ENCODE results near the gene MYH9.
"Not testable (repeated sequence)": the region's sequence is repeated elsewhere in the genome, so short reads cannot be mapped to it uniquely, and the experiment has no call there.

MYH9 gene

DNA sequence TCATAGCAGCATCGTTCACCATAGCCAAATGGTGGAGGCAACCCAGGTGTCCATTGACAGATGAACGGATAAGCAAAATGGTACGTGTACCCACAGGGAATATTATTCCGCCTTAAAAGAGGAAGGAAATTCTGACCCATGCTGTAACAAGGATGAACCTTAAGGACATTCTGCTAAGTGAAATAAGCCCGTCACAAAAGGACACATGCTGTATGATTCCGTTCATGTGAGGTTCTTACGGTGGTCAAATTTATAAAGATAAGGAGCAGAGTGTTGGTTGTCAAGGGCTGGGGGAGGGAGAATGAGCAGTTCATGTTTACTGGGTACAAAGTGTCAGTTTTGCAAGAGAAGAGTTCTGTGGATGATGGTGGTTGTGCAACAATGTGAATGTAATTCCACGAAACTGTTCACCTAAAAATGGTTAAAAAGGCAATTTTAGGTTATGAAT is 108.5 kb downstream of the MYH9 start:
- Histone ChIP-seq H3K4me1 (ENCODE audit: control insufficient read depth, insufficient read depth, low read length, unreplicated experiment) (no peaks in the 10 kb centered on the region), H2AFZ (ENCODE audit: low read length, unreplicated experiment) (no peak overlapping the region), H3K27ac (ENCODE audit: low read depth, low read length) (no peak overlapping the region), H3K36me3 (ENCODE audit: insufficient read depth, low read length) (no peaks in the 10 kb centered on the region), H3K4me3 (ENCODE audit: low read depth, low read length) (no peak overlapping the region), H3K27me3 (ENCODE audit: insufficient read depth, low read length) (no peaks in the 10 kb centered on the region), H3K79me2 (ENCODE audit: control insufficient read depth, insufficient read depth, low read length, unreplicated experiment) (no peaks in the 10 kb centered on the region)

GRCh38 chr22:36277482-36278291 is 110.1 kb downstream of the MYH9 start:
- Histone ChIP-seq H3K4me1 (ENCODE audit: control insufficient read depth, insufficient read depth, low read length, unreplicated experiment) (no peaks in the 10 kb centered on the region), H3K27me3 (ENCODE audit: insufficient read depth, low read length) (no peaks in the 10 kb centered on the region), H3K36me3 (ENCODE audit: insufficient read depth, low read length) (no peaks in the 10 kb centered on the region), H3K79me2 (ENCODE audit: control insufficient read depth, insufficient read depth, low read length, unreplicated experiment) (no peaks in the 10 kb centered on the region), H2AFZ (ENCODE audit: low read length, unreplicated experiment) (no peak overlapping the region), H3K27ac (ENCODE audit: low read depth, low read length) (no peak overlapping the region), H3K4me3 (ENCODE audit: low read depth, low read length) (no peak overlapping the region)

GRCh38 chr22:36274531-36274930 is 113.2 kb downstream of the MYH9 start:
- H3K27me3 ChIP-seq (ENCODE audit: insufficient read depth, low read length): no peaks in the 10 kb centered on the region
- H3K36me3 ChIP-seq (ENCODE audit: insufficient read depth, low read length): no peaks in the 10 kb centered on the region
- no peak overlapping the region for H2AFZ ChIP-seq (ENCODE audit: low read length, unreplicated experiment)
- no peaks in the 10 kb centered on the region for H3K4me1 ChIP-seq (ENCODE audit: control insufficient read depth, insufficient read depth, low read length, unreplicated experiment)
- H3K4me3 ChIP-seq (ENCODE audit: low read depth, low read length): no peak overlapping the region
- no peak overlapping the region for H3K27ac ChIP-seq (ENCODE audit: low read depth, low read length)
- no peaks in the 10 kb centered on the region for H3K79me2 ChIP-seq (ENCODE audit: control insufficient read depth, insufficient read depth, low read length, unreplicated experiment)

GRCh38 chr22:36271951-36272350 is 115.8 kb downstream of the MYH9 start:
- not testable (repeated sequence) for H3K4me3 ChIP-seq (ENCODE audit: low read depth, low read length); H2AFZ ChIP-seq (ENCODE audit: low read length, unreplicated experiment); H3K79me2 ChIP-seq (ENCODE audit: control insufficient read depth, insufficient read depth, low read length, unreplicated experiment); H3K27ac ChIP-seq (ENCODE audit: low read depth, low read length); H3K4me1 ChIP-seq (ENCODE audit: control insufficient read depth, insufficient read depth, low read length, unreplicated experiment); H3K36me3 ChIP-seq (ENCODE audit: insufficient read depth, low read length); H3K27me3 ChIP-seq (ENCODE audit: insufficient read depth, low read length)

- H3K36me3 ChIP-seq (ENCODE audit: insufficient read depth, low read length); H2AFZ ChIP-seq (ENCODE audit: low read length, unreplicated experiment); H3K79me2 ChIP-seq (ENCODE audit: control insufficient read depth, insufficient read depth, low read length, unreplicated experiment); H3K27ac ChIP-seq (ENCODE audit: low read depth, low read length); H3K27me3 ChIP-seq (ENCODE audit: insufficient read depth, low read length); H3K4me3 ChIP-seq (ENCODE audit: low read depth, low read length); H3K4me1 ChIP-seq (ENCODE audit: control insufficient read depth, insufficient read depth, low read length, unreplicated experiment): not testable (repeated sequence)
Observed at GRCh38 chr22:36271231-36271630, 116.5 kb downstream of the MYH9 start.

DNA sequence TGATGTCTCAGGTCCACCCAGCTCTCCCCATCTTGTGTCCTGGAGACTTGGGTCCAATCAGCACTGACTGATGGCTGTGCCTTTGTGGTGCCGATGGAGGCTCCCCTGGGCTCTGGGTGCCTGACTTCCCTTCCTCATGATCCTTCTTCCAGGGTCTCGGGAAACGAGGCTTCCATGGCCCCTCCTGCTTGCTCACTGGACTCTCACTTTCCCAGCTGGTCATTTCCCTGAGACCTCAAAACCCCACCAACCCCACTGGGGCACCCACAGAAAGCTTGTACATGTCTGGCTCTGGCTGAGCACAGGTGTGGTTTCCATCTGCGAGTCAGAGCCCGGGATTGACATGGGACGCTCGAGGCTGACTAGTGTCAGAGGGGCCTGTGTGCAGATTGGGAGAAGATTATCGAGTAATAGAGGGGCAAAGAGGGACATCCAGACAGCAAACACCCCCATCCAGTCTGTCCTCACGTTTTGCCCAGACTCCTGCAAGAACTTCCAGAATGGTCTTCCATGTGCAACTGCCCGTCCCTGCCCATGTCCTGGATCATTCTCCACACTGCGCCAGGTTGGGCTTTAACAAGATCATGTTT is 119.8 kb downstream of the MYH9 start:
- Histone ChIP-seq H2AFZ (ENCODE audit: low read length, unreplicated experiment) (no peak overlapping the region), H3K4me1 (ENCODE audit: control insufficient read depth, insufficient read depth, low read length, unreplicated experiment) (no peaks in the 10 kb centered on the region), H3K36me3 (ENCODE audit: insufficient read depth, low read length) (no peaks in the 10 kb centered on the region), H3K27ac (ENCODE audit: low read depth, low read length) (no peak overlapping the region), H3K4me3 (ENCODE audit: low read depth, low read length) (no peak overlapping the region), H3K79me2 (ENCODE audit: control insufficient read depth, insufficient read depth, low read length, unreplicated experiment) (no peaks in the 10 kb centered on the region), H3K27me3 (ENCODE audit: insufficient read depth, low read length) (no peaks in the 10 kb centered on the region)

DNA sequence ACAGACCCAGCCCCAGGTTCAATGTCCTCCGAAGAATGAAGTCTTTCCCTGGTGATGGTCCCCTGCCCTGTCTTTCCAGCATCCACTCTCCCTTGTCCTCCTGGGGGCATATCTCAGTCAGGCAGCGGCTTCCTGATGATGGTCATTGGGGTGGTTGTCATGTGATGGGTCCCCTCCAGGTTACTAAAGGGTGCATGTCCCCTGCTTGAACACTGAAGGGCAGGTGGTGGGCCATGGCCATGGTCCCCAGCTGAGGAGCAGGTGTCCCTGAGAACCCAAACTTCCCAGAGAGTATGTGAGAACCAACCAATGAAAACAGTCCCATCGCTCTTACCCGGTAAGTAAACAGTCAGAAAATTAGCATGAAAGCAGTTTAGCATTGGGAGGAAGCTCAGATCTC is 120.7 kb downstream of the MYH9 start:
- H3K36me3 ChIP-seq (ENCODE audit: insufficient read depth, low read length): no peaks in the 10 kb centered on the region
- H3K4me3 ChIP-seq (ENCODE audit: low read depth, low read length): no peak overlapping the region
- no peaks in the 10 kb centered on the region for H3K79me2 ChIP-seq (ENCODE audit: control insufficient read depth, insufficient read depth, low read length, unreplicated experiment)
- no peaks in the 10 kb centered on the region for H3K27me3 ChIP-seq (ENCODE audit: insufficient read depth, low read length)
- H3K4me1 ChIP-seq (ENCODE audit: control insufficient read depth, insufficient read depth, low read length, unreplicated experiment): no peaks in the 10 kb centered on the region
- H2AFZ ChIP-seq (ENCODE audit: low read length, unreplicated experiment): no peak overlapping the region
- H3K27ac ChIP-seq (ENCODE audit: low read depth, low read length): no peak overlapping the region

- H3K27me3 ChIP-seq (ENCODE audit: insufficient read depth, low read length); H3K4me3 ChIP-seq (ENCODE audit: low read depth, low read length); H3K4me1 ChIP-seq (ENCODE audit: control insufficient read depth, insufficient read depth, low read length, unreplicated experiment): not testable (repeated sequence)
Observed at GRCh38 chr22:36263886-36264664, 123.7 kb downstream of the MYH9 start.

GRCh38 chr22:36263216-36263673 is 124.5 kb downstream of the MYH9 start:
- not testable (repeated sequence) for H3K4me3 ChIP-seq (ENCODE audit: low read depth, low read length); H3K27me3 ChIP-seq (ENCODE audit: insufficient read depth, low read length); H3K36me3 ChIP-seq (ENCODE audit: insufficient read depth, low read length); H3K4me1 ChIP-seq (ENCODE audit: control insufficient read depth, insufficient read depth, low read length, unreplicated experiment); H3K27ac ChIP-seq (ENCODE audit: low read depth, low read length); H3K79me2 ChIP-seq (ENCODE audit: control insufficient read depth, insufficient read depth, low read length, unreplicated experiment); H2AFZ ChIP-seq (ENCODE audit: low read length, unreplicated experiment)

More at GRCh38 chr22:36263886-36264664, 123.7 kb downstream of the MYH9 start:
- H3K36me3 ChIP-seq (ENCODE audit: insufficient read depth, low read length); H2AFZ ChIP-seq (ENCODE audit: low read length, unreplicated experiment); H3K27ac ChIP-seq (ENCODE audit: low read depth, low read length); H3K79me2 ChIP-seq (ENCODE audit: control insufficient read depth, insufficient read depth, low read length, unreplicated experiment): not testable (repeated sequence)

GRCh38 chr22:36262307-36262706 is 125.5 kb downstream of the MYH9 start:
- H3K27me3 ChIP-seq (ENCODE audit: insufficient read depth, low read length); H3K79me2 ChIP-seq (ENCODE audit: control insufficient read depth, insufficient read depth, low read length, unreplicated experiment); H3K36me3 ChIP-seq (ENCODE audit: insufficient read depth, low read length); H3K4me3 ChIP-seq (ENCODE audit: low read depth, low read length); H3K27ac ChIP-seq (ENCODE audit: low read depth, low read length); H3K4me1 ChIP-seq (ENCODE audit: control insufficient read depth, insufficient read depth, low read length, unreplicated experiment); H2AFZ ChIP-seq (ENCODE audit: low read length, unreplicated experiment): not testable (repeated sequence)
